ENCODE results near the gene TREM2.

TREM2 gene

GRCh38 chr6:41176189-41176588 is 13.3 kb upstream of the TREM2 start:
- no peak overlapping the region for H3K14ac ChIP-seq (ENCODE audit: low read length)
- H3K9me3 ChIP-seq (ENCODE audit: insufficient read depth, low read depth, low read length): no peaks in the 10 kb centered on the region
- H3K27ac ChIP-seq (ENCODE audit: low read depth, low read length): no peak overlapping the region
- H4K12ac ChIP-seq (ENCODE audit: low read depth, low read length): no peak overlapping the region
- no peaks in the 10 kb centered on the region for H3K27me3 ChIP-seq (ENCODE audit: insufficient read depth, low read length)
- H2BK120ac ChIP-seq (ENCODE audit: insufficient read depth, low read length, poor library complexity): no peak overlapping the region
- no peak overlapping the region for H2BK12ac ChIP-seq (ENCODE audit: low read length)
- no peak overlapping the region for H4K8ac ChIP-seq (ENCODE audit: low read depth, low read length)
- H3K4ac ChIP-seq (ENCODE audit: low read depth, low read length): no peak overlapping the region
- H3K9ac ChIP-seq (ENCODE audit: low read length): no peak overlapping the region
- no peak overlapping the region for H2AFZ ChIP-seq (ENCODE audit: insufficient read depth, low read length, poor library complexity)
- no CpG with 5 or more reads among the region's 12 CpGs for WGBS (ENCODE audit: extremely low coverage, insufficient coverage, insufficient read length)
- H2AK5ac ChIP-seq (ENCODE audit: low read length): no peak overlapping the region
- H4K91ac ChIP-seq (ENCODE audit: low read depth, low read length): no peak overlapping the region
- H3K79me1 ChIP-seq (ENCODE audit: low read length): no peaks in the 10 kb centered on the region
- no peak overlapping the region for H3K23ac ChIP-seq (ENCODE audit: low read length)
- no peak overlapping the region for H3K4me2 ChIP-seq (ENCODE audit: low read length)
- no peak overlapping the region for H2BK5ac ChIP-seq (ENCODE audit: low read depth, low read length, poor library complexity)
- no peaks in the 10 kb centered on the region for H3K36me3 ChIP-seq (ENCODE audit: control insufficient read depth in 1 of 2, insufficient read depth in 2 of 2, low read length in 2 of 2)
- no peaks in the 10 kb centered on the region for H3K79me2 ChIP-seq (ENCODE audit: control insufficient read depth, insufficient read depth, low read length, poor library complexity)
- no peak overlapping the region for H3K18ac ChIP-seq (ENCODE audit: low read length)
- DNase-seq: no peak
- no peak overlapping the region for H3K4me3 ChIP-seq (ENCODE audit: low read depth, low read length)
- no peaks in the 10 kb centered on the region for H3K4me1 ChIP-seq (ENCODE audit: control insufficient read depth in 1 of 2, insufficient read depth in 2 of 2, low read length in 2 of 2)

GRCh38 chr6:41175084-41175483 is 12.2 kb upstream of the TREM2 start:
- Histone ChIP-seq H3K18ac (ENCODE audit: low read length) (no peak overlapping the region), H3K9me3 (ENCODE audit: insufficient read depth, low read depth, low read length) (no peaks in the 10 kb centered on the region), H2AFZ (ENCODE audit: insufficient read depth, low read length, poor library complexity) (no peak overlapping the region), H4K12ac (ENCODE audit: low read depth, low read length) (no peak overlapping the region), H3K79me1 (ENCODE audit: low read length) (no peaks in the 10 kb centered on the region), H4K8ac (ENCODE audit: low read depth, low read length) (no peak overlapping the region), H3K79me2 (ENCODE audit: control insufficient read depth, insufficient read depth, low read length, poor library complexity) (no peaks in the 10 kb centered on the region), H2BK12ac (ENCODE audit: low read length) (no peak overlapping the region), H2BK5ac (ENCODE audit: low read depth, low read length, poor library complexity) (no peak overlapping the region), H3K4me3 (ENCODE audit: low read depth, low read length) (no peak overlapping the region), H3K36me3 (ENCODE audit: control insufficient read depth in 1 of 2, insufficient read depth in 2 of 2, low read length in 2 of 2) (no peaks in the 10 kb centered on the region), H3K4ac (ENCODE audit: low read depth, low read length) (no peak overlapping the region), H3K4me2 (ENCODE audit: low read length) (no peak overlapping the region), H3K4me1 (ENCODE audit: control insufficient read depth in 1 of 2, insufficient read depth in 2 of 2, low read length in 2 of 2) (no peaks in the 10 kb centered on the region), H3K23ac (ENCODE audit: low read length) (no peak overlapping the region), H3K14ac (ENCODE audit: low read length) (no peak overlapping the region), H2AK5ac (ENCODE audit: low read length) (no peak overlapping the region), H4K91ac (ENCODE audit: low read depth, low read length) (no peak overlapping the region), H3K27me3 (ENCODE audit: insufficient read depth, low read length) (no peaks in the 10 kb centered on the region), H2BK120ac (ENCODE audit: insufficient read depth, low read length, poor library complexity) (no peak overlapping the region), H3K27ac (ENCODE audit: low read depth, low read length) (no peak overlapping the region), H3K9ac (ENCODE audit: low read length) (no peak overlapping the region)
- no peak for DNase-seq
- WGBS (ENCODE audit: extremely low coverage, insufficient coverage, insufficient read length): no CpG with 5 or more reads among the region's 1 CpG

GRCh38 chr6:41174610-41175009 is 11.7 kb upstream of the TREM2 start:
- no peaks in the 10 kb centered on the region for H3K4me1 ChIP-seq (ENCODE audit: control insufficient read depth in 1 of 2, insufficient read depth in 2 of 2, low read length in 2 of 2)
- H2BK5ac ChIP-seq (ENCODE audit: low read depth, low read length, poor library complexity): no peak overlapping the region
- no peak overlapping the region for H4K91ac ChIP-seq (ENCODE audit: low read depth, low read length)
- no peak overlapping the region for H4K12ac ChIP-seq (ENCODE audit: low read depth, low read length)
- H3K4ac ChIP-seq (ENCODE audit: low read depth, low read length): no peak overlapping the region
- no peak for DNase-seq
- no peak overlapping the region for H2AK5ac ChIP-seq (ENCODE audit: low read length)
- no peaks in the 10 kb centered on the region for H3K9me3 ChIP-seq (ENCODE audit: insufficient read depth, low read depth, low read length)
- H3K4me3 ChIP-seq (ENCODE audit: low read depth, low read length): no peak overlapping the region
- no CpG with 5 or more reads among the region's 2 CpGs for WGBS (ENCODE audit: extremely low coverage, insufficient coverage, insufficient read length)
- no peak overlapping the region for H3K23ac ChIP-seq (ENCODE audit: low read length)
- H2BK120ac ChIP-seq (ENCODE audit: insufficient read depth, low read length, poor library complexity): no peak overlapping the region
- H3K79me2 ChIP-seq (ENCODE audit: control insufficient read depth, insufficient read depth, low read length, poor library complexity): no peaks in the 10 kb centered on the region
- H3K27me3 ChIP-seq (ENCODE audit: insufficient read depth, low read length): no peaks in the 10 kb centered on the region
- no peak overlapping the region for H4K8ac ChIP-seq (ENCODE audit: low read depth, low read length)
- H3K9ac ChIP-seq (ENCODE audit: low read length): no peak overlapping the region
- no peak overlapping the region for H3K14ac ChIP-seq (ENCODE audit: low read length)
- H2BK12ac ChIP-seq (ENCODE audit: low read length): no peak overlapping the region
- H3K18ac ChIP-seq (ENCODE audit: low read length): no peak overlapping the region
- H3K79me1 ChIP-seq (ENCODE audit: low read length): no peaks in the 10 kb centered on the region
- H3K36me3 ChIP-seq (ENCODE audit: control insufficient read depth in 1 of 2, insufficient read depth in 2 of 2, low read length in 2 of 2): no peaks in the 10 kb centered on the region
- no peak overlapping the region for H3K27ac ChIP-seq (ENCODE audit: low read depth, low read length)
- no peak overlapping the region for H3K4me2 ChIP-seq (ENCODE audit: low read length)
- no peak overlapping the region for H2AFZ ChIP-seq (ENCODE audit: insufficient read depth, low read length, poor library complexity)

GRCh38 chr6:41171908-41172307 is 9.0 kb upstream of the TREM2 start:
- no peaks in the 10 kb centered on the region for H3K79me2 ChIP-seq (ENCODE audit: control insufficient read depth, insufficient read depth, low read length, poor library complexity)
- no peak overlapping the region for H3K23ac ChIP-seq (ENCODE audit: low read length)
- H4K91ac ChIP-seq (ENCODE audit: low read depth, low read length): no peak overlapping the region
- H2AK5ac ChIP-seq (ENCODE audit: low read length): no peak overlapping the region
- no peak overlapping the region for H4K12ac ChIP-seq (ENCODE audit: low read depth, low read length)
- WGBS (ENCODE audit: extremely low coverage, insufficient coverage, insufficient read length): no CpG with 5 or more reads among the region's 3 CpGs
- H3K9me3 ChIP-seq (ENCODE audit: insufficient read depth, low read depth, low read length): no peaks in the 10 kb centered on the region
- H2AFZ ChIP-seq (ENCODE audit: insufficient read depth, low read length, poor library complexity): no peak overlapping the region
- no peak overlapping the region for H3K9ac ChIP-seq (ENCODE audit: low read length)
- no peaks in the 10 kb centered on the region for H3K36me3 ChIP-seq (ENCODE audit: control insufficient read depth in 1 of 2, insufficient read depth in 2 of 2, low read length in 2 of 2)
- H2BK5ac ChIP-seq (ENCODE audit: low read depth, low read length, poor library complexity): no peak overlapping the region
- H3K79me1 ChIP-seq (ENCODE audit: low read length): no peaks in the 10 kb centered on the region
- H3K18ac ChIP-seq (ENCODE audit: low read length): no peak overlapping the region
- no peak overlapping the region for H4K8ac ChIP-seq (ENCODE audit: low read depth, low read length)
- no peak overlapping the region for H2BK120ac ChIP-seq (ENCODE audit: insufficient read depth, low read length, poor library complexity)
- no peak overlapping the region for H3K4me2 ChIP-seq (ENCODE audit: low read length)
- no peak overlapping the region for H2BK12ac ChIP-seq (ENCODE audit: low read length)
- no peak overlapping the region for H3K4ac ChIP-seq (ENCODE audit: low read depth, low read length)
- DNase-seq: no peak
- H3K4me1 ChIP-seq (ENCODE audit: control insufficient read depth in 1 of 2, insufficient read depth in 2 of 2, low read length in 2 of 2): no peaks in the 10 kb centered on the region
- no peak overlapping the region for H3K27ac ChIP-seq (ENCODE audit: low read depth, low read length)
- H3K4me3 ChIP-seq (ENCODE audit: low read depth, low read length): no peak overlapping the region
- no peak overlapping the region for H3K14ac ChIP-seq (ENCODE audit: low read length)
- no peaks in the 10 kb centered on the region for H3K27me3 ChIP-seq (ENCODE audit: insufficient read depth, low read length)
